Measurements from ENCODE around the gene PCGF2.
"Not testable (repeated sequence)": the region's sequence is repeated elsewhere in the genome, so short reads cannot be mapped to it uniquely, and the experiment has no call there.

The PCGF2 gene

DNA sequence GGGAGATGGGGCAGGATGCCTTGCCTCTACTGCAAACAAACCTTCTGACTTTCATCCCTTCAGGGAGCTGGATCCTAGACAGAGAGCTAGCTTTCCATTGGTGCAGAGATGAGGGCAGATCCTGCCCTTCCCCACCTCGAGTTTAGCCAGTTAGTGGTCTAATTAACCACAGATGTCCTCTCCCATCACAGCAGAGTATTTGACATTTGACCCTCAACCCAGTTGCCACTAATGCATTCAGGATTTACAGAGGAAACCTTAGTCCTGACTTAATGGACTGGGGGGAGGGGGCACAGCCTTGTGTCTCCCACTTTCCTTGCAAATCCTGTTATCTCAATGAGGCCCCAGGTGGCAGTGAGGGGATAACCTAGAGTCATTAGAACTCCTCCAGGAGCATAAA is 41.0 kb upstream of the PCGF2 start:
- TF ChIP-seq, protein P1, sequence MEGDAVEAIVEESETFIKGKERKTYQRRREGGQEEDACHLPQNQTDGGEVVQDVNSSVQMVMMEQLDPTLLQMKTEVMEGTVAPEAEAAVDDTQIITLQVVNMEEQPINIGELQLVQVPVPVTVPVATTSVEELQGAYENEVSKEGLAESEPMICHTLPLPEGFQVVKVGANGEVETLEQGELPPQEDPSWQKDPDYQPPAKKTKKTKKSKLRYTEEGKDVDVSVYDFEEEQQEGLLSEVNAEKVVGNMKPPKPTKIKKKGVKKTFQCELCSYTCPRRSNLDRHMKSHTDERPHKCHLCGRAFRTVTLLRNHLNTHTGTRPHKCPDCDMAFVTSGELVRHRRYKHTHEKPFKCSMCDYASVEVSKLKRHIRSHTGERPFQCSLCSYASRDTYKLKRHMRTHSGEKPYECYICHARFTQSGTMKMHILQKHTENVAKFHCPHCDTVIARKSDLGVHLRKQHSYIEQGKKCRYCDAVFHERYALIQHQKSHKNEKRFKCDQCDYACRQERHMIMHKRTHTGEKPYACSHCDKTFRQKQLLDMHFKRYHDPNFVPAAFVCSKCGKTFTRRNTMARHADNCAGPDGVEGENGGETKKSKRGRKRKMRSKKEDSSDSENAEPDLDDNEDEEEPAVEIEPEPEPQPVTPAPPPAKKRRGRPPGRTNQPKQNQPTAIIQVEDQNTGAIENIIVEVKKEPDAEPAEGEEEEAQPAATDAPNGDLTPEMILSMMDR (IDR thresholded peaks at IDR 0.05; ENCODE audit: low read depth, low read length), result no peak

DNA sequence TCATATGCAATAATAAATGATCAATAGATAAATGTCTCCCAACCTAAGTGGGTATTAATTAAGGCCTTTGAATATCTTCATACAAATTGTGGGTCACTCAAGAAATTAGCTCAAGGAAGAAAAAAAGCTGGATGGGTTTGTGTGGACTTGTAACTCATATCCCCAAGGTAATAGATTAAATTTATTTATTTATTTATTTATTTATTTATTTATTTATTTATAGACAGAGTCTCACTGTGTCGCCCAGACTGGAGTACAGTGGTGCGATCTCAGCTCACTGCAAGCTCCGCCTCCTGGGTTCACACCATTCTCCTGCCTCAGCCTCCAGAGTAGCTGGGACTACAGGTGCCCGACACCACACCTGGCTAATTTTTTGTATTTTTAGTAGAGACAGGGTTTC is 39.9 kb upstream of the PCGF2 start:
- H3K4me3 ChIP-seq (ENCODE audit: low read depth, low read length), result not testable (repeated sequence)

More for the DNA sequence above, 41.0 kb upstream of the PCGF2 start:
- H3K4me3 ChIP-seq (ENCODE audit: low read depth, low read length), result no peak overlapping the region

DNA sequence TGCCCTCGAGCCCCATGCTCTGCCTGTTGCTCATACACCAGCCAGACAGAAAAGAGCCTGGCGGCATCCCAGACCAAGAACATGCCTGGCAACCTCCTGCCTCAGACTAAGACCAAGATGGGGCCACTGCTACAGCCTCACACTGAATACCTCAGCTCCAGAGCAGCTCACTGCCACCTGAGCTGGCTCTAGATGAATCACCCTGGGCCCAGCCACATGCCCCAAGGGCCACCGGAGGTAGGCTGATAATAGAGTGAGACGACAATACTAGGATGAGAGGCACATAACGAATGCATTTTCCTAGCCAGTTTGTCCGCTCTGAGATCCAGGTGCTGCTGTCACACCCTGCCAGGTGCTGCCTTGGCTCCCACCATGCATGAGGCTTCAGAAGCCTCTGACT is 38.2 kb upstream of the PCGF2 start:
- TF ChIP-seq, protein P1 (IDR thresholded peaks at IDR 0.05; ENCODE audit: low read depth, low read length), result no peak
- no peak overlapping the region for H3K4me3 ChIP-seq (ENCODE audit: low read depth, low read length)

DNA sequence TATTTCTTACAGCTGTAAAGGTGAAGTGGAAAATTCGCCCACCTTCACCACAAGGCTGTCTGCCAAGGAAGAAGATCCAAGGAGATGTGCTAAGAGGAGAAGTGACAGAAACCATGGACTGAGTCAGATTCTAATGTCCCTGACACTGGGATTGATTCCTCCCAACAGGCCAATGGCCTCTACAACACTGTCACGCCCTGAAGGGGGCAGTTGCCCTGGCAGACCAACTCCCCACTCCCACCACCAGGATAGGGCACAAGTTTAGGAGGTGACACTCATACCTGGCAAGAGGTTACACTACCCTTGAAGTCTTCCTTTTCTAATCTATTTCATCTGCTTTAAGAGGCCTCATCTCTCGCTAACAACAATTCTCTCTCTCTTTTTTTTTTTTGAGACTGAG is 35.1 kb upstream of the PCGF2 start:
- H3K4me3 ChIP-seq (ENCODE audit: low read depth, low read length), result no peak overlapping the region
- TF ChIP-seq, protein P1 (IDR thresholded peaks at IDR 0.05; ENCODE audit: low read depth, low read length), result no peak

DNA sequence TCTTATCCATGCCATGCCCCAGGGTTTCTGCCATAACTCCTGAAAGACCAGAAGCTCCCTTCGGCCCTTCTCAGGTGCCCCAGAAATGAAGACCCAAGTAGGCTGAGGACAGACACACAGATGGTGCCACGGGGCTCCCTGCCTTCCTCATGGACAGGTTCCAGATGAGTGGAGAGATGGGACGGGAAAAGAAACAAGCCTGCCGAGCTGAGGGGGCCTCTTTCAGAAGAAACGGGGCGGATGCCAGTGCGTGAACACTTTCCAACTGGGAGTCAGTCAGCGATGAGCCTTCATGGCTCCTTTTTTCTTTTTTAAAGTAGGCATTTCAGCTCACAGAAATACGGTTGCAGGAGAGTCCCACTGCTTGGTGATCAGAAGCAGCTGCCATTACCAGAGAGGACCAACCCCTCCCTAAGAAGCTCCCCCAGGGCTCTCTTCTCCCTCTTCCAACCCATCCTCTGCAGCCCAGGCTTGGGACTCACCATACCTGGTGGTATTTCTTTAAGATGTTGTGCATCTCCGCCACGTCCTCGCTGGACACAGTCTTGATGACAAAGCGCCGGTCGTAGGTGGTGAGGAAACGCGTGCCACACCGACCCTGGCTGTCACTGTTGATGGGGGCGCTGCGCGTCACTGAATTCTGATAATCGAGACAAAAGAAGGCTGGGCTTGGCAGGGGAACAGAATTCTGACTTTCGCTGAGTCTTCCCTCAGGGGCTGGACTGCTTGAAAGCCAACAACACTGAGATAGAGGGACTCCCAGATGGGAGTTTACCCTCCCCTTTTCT is 32.0 kb upstream of the PCGF2 start:
- H3K4me3 ChIP-seq (ENCODE audit: low read depth, low read length), result no peak overlapping the region
- TF ChIP-seq, protein P1 (IDR thresholded peaks at IDR 0.05; ENCODE audit: low read depth, low read length), result no peak

DNA sequence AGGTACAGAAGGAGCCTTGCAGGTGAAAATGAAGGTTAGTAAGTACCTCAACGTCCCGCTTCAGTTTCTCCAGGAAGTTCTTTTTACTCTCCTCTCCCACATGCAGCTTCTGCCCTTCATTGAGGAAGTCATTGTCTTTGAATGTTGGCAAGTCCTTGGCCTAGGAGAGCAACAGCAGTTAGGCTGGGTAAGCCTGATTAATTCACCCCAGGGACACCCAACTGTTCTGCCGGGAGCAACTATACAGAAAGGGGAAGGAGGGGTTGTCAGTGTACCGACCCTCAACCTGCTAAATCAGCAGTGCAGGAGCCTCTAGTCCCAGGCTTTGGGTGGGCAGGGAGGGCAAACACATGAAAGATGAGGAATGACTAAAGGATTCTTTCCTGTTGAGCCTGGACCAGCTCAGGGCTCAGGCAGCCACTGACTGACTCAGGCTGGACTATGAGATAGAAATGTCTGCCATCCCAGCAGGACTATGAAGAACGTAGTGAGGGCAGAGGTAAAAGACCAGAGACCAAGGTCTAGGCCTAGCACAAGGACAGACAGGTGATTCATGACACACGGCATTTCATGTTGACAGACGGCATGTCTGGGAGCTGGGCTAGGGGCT is 29.6 kb upstream of the PCGF2 start:
- no peak overlapping the region for H3K4me3 ChIP-seq (ENCODE audit: low read depth, low read length)
- TF ChIP-seq, protein P1 (IDR thresholded peaks at IDR 0.05; ENCODE audit: low read depth, low read length), result no peak

DNA sequence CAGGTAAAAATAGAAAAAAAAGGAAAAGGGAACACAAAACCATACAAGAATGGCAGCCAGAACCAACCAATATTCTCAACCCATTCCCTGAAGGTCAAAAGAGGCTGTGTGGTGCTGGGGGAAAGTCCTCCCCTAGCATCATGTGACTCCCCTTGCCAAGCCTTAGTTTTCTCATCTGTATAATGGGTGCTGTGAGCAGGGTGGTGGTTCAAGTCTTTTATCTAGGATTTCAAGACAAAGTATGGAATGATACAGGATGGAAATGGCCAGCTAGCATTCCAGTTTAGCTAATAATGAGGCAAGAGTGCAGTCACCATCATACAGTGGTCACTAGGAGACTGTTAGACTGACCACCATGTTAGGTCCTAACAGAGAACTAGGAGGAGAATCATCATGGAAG is 25.1 kb upstream of the PCGF2 start:
- TF ChIP-seq, protein P1 (IDR thresholded peaks at IDR 0.05; ENCODE audit: low read depth, low read length), result no peak
- H3K4me3 ChIP-seq (ENCODE audit: low read depth, low read length), result no peak overlapping the region
